Memory B cell (primary cell): ENCODE data around the gene FAM47B.

Experiments
- ATAC-seq: fragments of 150-1000 bp; cut with Tn5 transposase; 2 replicates; pipeline ENCODE4 v1.10.0; 2021; ENCODE audit warnings: low read depth, mild to moderate bottlenecking, moderate library complexity
- DNase-seq, 2 donors: peaks; one replicate each; pipeline ENCODE4 v3.0.0; 2022; ENCODE audit warnings: low spot score in 2 of 2
- H3K27ac Mint-ChIP-seq: one replicate; pipeline ENCODE4 v1.8.0; 2022; ENCODE audit warnings: mild to moderate bottlenecking, moderate library complexity, mixed read lengths
- H3K27me3 Mint-ChIP-seq: one replicate; pipeline ENCODE4 v1.8.0; 2022; ENCODE audit warnings: mixed read lengths
- H3K36me3 Mint-ChIP-seq: one replicate; pipeline ENCODE4 v1.8.0; 2022; ENCODE audit warnings: mild to moderate bottlenecking, mixed read lengths
- H3K4me1 Mint-ChIP-seq: one replicate; pipeline ENCODE4 v1.8.0; 2022; ENCODE audit warnings: mixed read lengths
- H3K4me3 Mint-ChIP-seq: one replicate; pipeline ENCODE4 v1.8.0; 2022; ENCODE audit warnings: mild to moderate bottlenecking, moderate library complexity, mixed read lengths
- H3K9me3 Mint-ChIP-seq: one replicate; pipeline ENCODE4 v1.8.0; 2022; ENCODE audit warnings: mixed read lengths

Gene FAM47B

DNA sequence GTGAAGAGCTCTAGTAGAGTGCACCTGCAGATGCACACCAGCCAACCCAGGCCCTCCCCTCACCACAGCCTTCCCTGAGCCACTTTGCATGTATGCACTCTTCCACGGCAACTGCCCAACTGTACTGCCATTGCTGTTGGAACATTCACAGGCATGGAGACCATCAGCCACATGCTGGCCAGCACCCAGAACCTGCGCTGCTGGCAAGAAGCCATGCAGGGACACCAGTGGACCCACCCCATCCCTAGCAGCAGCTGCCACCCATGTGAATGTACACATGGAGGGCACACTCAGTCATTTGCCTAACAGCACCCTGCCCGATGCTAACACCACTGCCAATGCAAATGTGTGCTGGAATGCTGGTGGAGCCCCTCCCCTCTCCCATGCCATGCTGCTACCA, 35.6 kb downstream of the FAM47B start:
- Mint-ChIP-seq H3K9me3 (no peaks in the 10 kb centered on the region), H3K27ac (no peak overlapping the region), H3K36me3 (no peaks in the 10 kb centered on the region), H3K4me1 (no peaks in the 10 kb centered on the region), H3K27me3 (no peaks in the 10 kb centered on the region), H3K4me3 (no peak overlapping the region)
- ATAC-seq = no peak
- no peak for DNase-seq

DNA sequence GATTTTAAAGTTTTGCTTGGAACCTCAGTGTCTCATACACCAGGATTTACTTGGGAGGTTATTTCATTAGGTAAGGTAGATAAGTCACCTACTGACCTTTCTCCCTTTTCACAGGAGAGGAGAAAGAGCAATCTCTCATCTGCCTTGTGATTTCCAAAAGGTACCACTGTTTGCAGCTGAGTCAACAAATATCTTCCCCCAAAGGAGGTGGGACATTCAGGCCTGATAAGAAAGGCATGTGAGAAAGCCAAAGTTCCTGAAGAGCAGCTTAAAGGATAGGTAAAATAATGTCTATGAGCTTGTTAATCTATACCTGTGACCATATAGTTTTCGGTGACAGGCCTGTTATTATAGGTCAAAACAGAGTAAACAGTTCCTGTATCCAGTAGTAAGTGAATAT, 45.0 kb downstream of the FAM47B start:
- no peak overlapping the region for H3K27ac Mint-ChIP-seq
- no peak overlapping the region for H3K4me3 Mint-ChIP-seq
- H3K36me3 Mint-ChIP-seq = no peaks in the 10 kb centered on the region
- no peaks in the 10 kb centered on the region for H3K9me3 Mint-ChIP-seq
- ATAC-seq (no peak), DNase-seq (no peak)
- H3K4me1 Mint-ChIP-seq = no peaks in the 10 kb centered on the region
- no peaks in the 10 kb centered on the region for H3K27me3 Mint-ChIP-seq
